Urinary bladder (tissue), 4 donors: Measurements from ENCODE around the gene MYH11. TPM values are rescaled to one million over a fixed set of nuclear protein-coding genes. Genes with fewer than 3 reads are reported as not detected.

Source experiments
- DNase-seq: peaks from one replicate; pipeline ENCODE4 v3.0.0-alpha.2; 2015; ENCODE audit errors: extremely low spot score
- H3K27ac ChIP-seq: one replicate; pipeline ENCODE4 v1.5.1; 2013; ENCODE audit warnings: low read depth, mild to moderate bottlenecking, moderate library complexity
- H3K36me3 ChIP-seq: one replicate; pipeline ENCODE4 v1.6.1; 2013; ENCODE audit warnings: mild to moderate bottlenecking, moderate library complexity; ENCODE audit not compliant: insufficient read depth
- H3K4me1 ChIP-seq: one replicate; pipeline ENCODE4 v1.6.1; 2013; ENCODE audit warnings: mild to moderate bottlenecking, moderate library complexity; ENCODE audit not compliant: insufficient read depth
- H3K4me3 ChIP-seq: one replicate; pipeline ENCODE4 v1.5.1; 2013; ENCODE audit warnings: low read depth, low read length
- WGBS: extraction: QIAGEN DNeasy Blood & Tissue Kit; methylation state at CpG from one replicate; pipeline ENCODE4 v1.1.7; 2013; 5-methylcytosine and 5-hydroxymethylcytosine counted together
- polyA plus RNA-seq: library from polyadenylated mRNA; stranded (reverse); fragments of 200-250 nt; gene quantifications from one replicate; pipeline ENCODE4 v1.2.3, GENCODE V29; 2013
- total RNA-seq: library from RNA; depleted of rRNA; stranded (reverse); fragments of >200 nt; gene quantifications from one replicate; pipeline ENCODE4 v1.2.3, GENCODE V29; 2014
- donor health status: healthy with polysubstance abuse.
- donor health status: healthy.

MYH11 gene
- total and polyA plus RNA-seq, 2 donors, result 1,069 to 5,010 TPM

GRCh38 chr16:15779664-15780351 lies 77.0 kb downstream of the MYH11 start:
- no peaks in the 10 kb centered on the region for H3K36me3 ChIP-seq
- WGBS, result 77% methylated on average over 8 of the region's 8 CpGs
- H3K4me1 ChIP-seq, result no peaks in the 10 kb centered on the region
- H3K27ac ChIP-seq, result no peak overlapping the region
- no peak for DNase-seq
- no peak overlapping the region for H3K4me3 ChIP-seq

- Histone ChIP-seq H3K27ac (no peak overlapping the region), H3K4me1 (no peaks in the 10 kb centered on the region), H3K36me3 (no peaks in the 10 kb centered on the region), H3K4me3 (no peak overlapping the region)
- no peak for DNase-seq
- WGBS, result 72% methylated on average over 6 of the region's 6 CpGs
Observed at GRCh38 chr16:15778999-15779614, 77.7 kb downstream of the MYH11 start.

- Histone ChIP-seq H3K4me3 (no peak overlapping the region), H3K4me1 (no peaks in the 10 kb centered on the region), H3K36me3 (no peaks in the 10 kb centered on the region), H3K27ac (no peak overlapping the region)
- no peak for DNase-seq
- WGBS, result 80% methylated on average over 8 of the region's 8 CpGs
Observed at GRCh38 chr16:15778204-15778743, 78.6 kb downstream of the MYH11 start.

GRCh38 chr16:15777533-15778203 lies 79.2 kb downstream of the MYH11 start:
- H3K36me3 ChIP-seq, result no peaks in the 10 kb centered on the region
- no peak for DNase-seq
- H3K27ac ChIP-seq, result no peak overlapping the region
- H3K4me1 ChIP-seq, result no peaks in the 10 kb centered on the region
- WGBS, result 60% methylated on average over 11 of the region's 11 CpGs
- no peak overlapping the region for H3K4me3 ChIP-seq

GRCh38 chr16:15776572-15776971 lies 80.3 kb downstream of the MYH11 start:
- no peaks in the 10 kb centered on the region for H3K36me3 ChIP-seq
- H3K27ac ChIP-seq, result no peak overlapping the region
- H3K4me3 ChIP-seq, result no peak overlapping the region
- no peaks in the 10 kb centered on the region for H3K4me1 ChIP-seq
- DNase-seq, result no peak
- WGBS, result 84% methylated on average over 10 of the region's 10 CpGs

- Histone ChIP-seq H3K4me3 (no peak overlapping the region), H3K36me3 (no peaks in the 10 kb centered on the region), H3K27ac (no peak overlapping the region), H3K4me1 (no peaks in the 10 kb centered on the region)
- DNase-seq, result no peak
- 49% methylated on average over 7 of the region's 7 CpGs for WGBS
Observed at GRCh38 chr16:15775663-15776304, 81.0 kb downstream of the MYH11 start.

GRCh38 chr16:15775209-15775608 lies 81.6 kb downstream of the MYH11 start:
- no peaks in the 10 kb centered on the region for H3K4me1 ChIP-seq

GRCh38 chr16:15773968-15774367 lies 82.9 kb downstream of the MYH11 start:
- Histone ChIP-seq H3K36me3 (no peaks in the 10 kb centered on the region), H3K4me3 (no peak overlapping the region), H3K27ac (no peak overlapping the region), H3K4me1 (no peaks in the 10 kb centered on the region)
- no peak for DNase-seq
- WGBS, result 27% methylated on average over 6 of the region's 6 CpGs

More at GRCh38 chr16:15775209-15775608, 81.6 kb downstream of the MYH11 start:
- Histone ChIP-seq H3K27ac (no peak overlapping the region), H3K36me3 (no peaks in the 10 kb centered on the region), H3K4me3 (no peak overlapping the region)
- DNase-seq, result no peak

- no peak overlapping the region for H3K27ac ChIP-seq
- DNase-seq, result no peak
- H3K4me3 ChIP-seq, result no peak overlapping the region
- no peaks in the 10 kb centered on the region for H3K4me1 ChIP-seq
- no peaks in the 10 kb centered on the region for H3K36me3 ChIP-seq
- WGBS, result 71% methylated on average over 11 of the region's 11 CpGs
Observed at GRCh38 chr16:15772579-15773293, 84.1 kb downstream of the MYH11 start.

- Histone ChIP-seq H3K4me3 (no peak overlapping the region), H3K4me1 (no peaks in the 10 kb centered on the region), H3K36me3 (no peaks in the 10 kb centered on the region), H3K27ac (no peak overlapping the region)
- WGBS, result 81% methylated on average over 7 of the region's 7 CpGs
- no peak for DNase-seq
Observed at GRCh38 chr16:15771694-15772093, 85.1 kb downstream of the MYH11 start.

- Histone ChIP-seq H3K36me3 (no peaks in the 10 kb centered on the region), H3K4me1 (no peaks in the 10 kb centered on the region), H3K27ac (no peak overlapping the region), H3K4me3 (no peak overlapping the region)
- WGBS, result 58% methylated on average over 3 of the region's 3 CpGs
- DNase-seq, result no peak
Observed at GRCh38 chr16:15770512-15770911, 86.3 kb downstream of the MYH11 start.

- no peak for DNase-seq
- Histone ChIP-seq H3K27ac (no peak overlapping the region), H3K4me3 (no peak overlapping the region), H3K4me1 (no peaks in the 10 kb centered on the region), H3K36me3 (no peaks in the 10 kb centered on the region)
- WGBS, result 35% methylated on average over 7 of the region's 7 CpGs
Observed at GRCh38 chr16:15770107-15770506, 86.7 kb downstream of the MYH11 start.

- no peak for DNase-seq
Observed at GRCh38 chr16:15769239-15769638, 87.6 kb downstream of the MYH11 start.

More at GRCh38 chr16:15769239-15769638, 87.6 kb downstream of the MYH11 start:
- Histone ChIP-seq H3K27ac (no peak overlapping the region), H3K4me3 (no peak overlapping the region), H3K4me1 (no peaks in the 10 kb centered on the region), H3K36me3 (no peaks in the 10 kb centered on the region)
- 83% methylated on average over 8 of the region's 8 CpGs for WGBS
